Thymus (tissue), 11 donors: ENCODE data around the gene CCDC73. TPM values are rescaled to one million over a fixed set of nuclear protein-coding genes. Genes with fewer than 3 reads are reported as not detected.
A peak's percentile ranks its signal among the peaks of the same experiment; 100 is the strongest.
"Not testable (repeated sequence)": the region's sequence is repeated elsewhere in the genome, so short reads cannot be mapped to it uniquely, and the experiment has no call there.

ENCODE experiments used
- DNase-seq, 9 donors: peaks; one replicate each; pipeline ENCODE4 v3.0.0-alpha.2; 2013; ENCODE audit warnings: low spot score in 9 of 9, low read depth in 6 of 9, missing footprints in 1 of 9
- H3K27ac ChIP-seq, 2 donors: one replicate each; pipeline ENCODE4 v1.5.1; 2013; ENCODE audit warnings: control low read depth in 1 of 2, low read depth in 1 of 2, low read length in 1 of 2, mild to moderate bottlenecking in 1 of 2, moderate library complexity in 1 of 2
- H3K27me3 ChIP-seq, 2 donors: one replicate each; pipeline ENCODE4 v1.5.1; 2013; ENCODE audit warnings: low read length in 1 of 2; ENCODE audit not compliant: control insufficient read depth in 2 of 2, insufficient read depth in 1 of 2
- H3K36me3 ChIP-seq, 2 donors: one replicate each; pipeline ENCODE4 v1.5.1; 2013; ENCODE audit warnings: low read length in 1 of 2, mild to moderate bottlenecking in 1 of 2, moderate library complexity in 1 of 2; ENCODE audit not compliant: control insufficient read depth in 2 of 2, insufficient read depth in 2 of 2
- H3K4me1 ChIP-seq, 2 donors: one replicate each; pipeline ENCODE4 v1.5.1; 2013; ENCODE audit warnings: low read length in 2 of 2; ENCODE audit not compliant: control insufficient read depth in 2 of 2, insufficient read depth in 2 of 2
- H3K4me3 ChIP-seq, 2 donors: one replicate each; pipeline ENCODE4 v1.5.1; 2013; ENCODE audit warnings: low read length in 2 of 2, control low read depth in 1 of 2, mild to moderate bottlenecking in 1 of 2
- H3K9me3 ChIP-seq, 2 donors: one replicate each; pipeline ENCODE4 v1.5.1; 2013; ENCODE audit warnings: low read length in 1 of 2, mild to moderate bottlenecking in 1 of 2; ENCODE audit not compliant: control insufficient read depth in 2 of 2, insufficient read depth in 1 of 2
- WGBS: extraction: QIAGEN DNeasy Blood & Tissue Kit; methylation state at CpG from one replicate; pipeline ENCODE4 v1.1.7; 2013; 5-methylcytosine and 5-hydroxymethylcytosine counted together
- polyA plus RNA-seq: library from polyadenylated mRNA; stranded (reverse); fragments of 200-250 nt; gene quantifications from one replicate; pipeline ENCODE4 v1.2.3, GENCODE V29; 2013
- total RNA-seq: library from RNA; stranded (reverse); fragments of 120-200 nt; gene quantifications from one replicate; pipeline ENCODE4 v1.2.4, GENCODE V29; 2013
- donor health status: healthy.

Gene CCDC73
- total and polyA plus RNA-seq, 2 donors: 0.05 to 0.25 TPM

GRCh38 chr11:32635819-32636218 is 158.6 kb downstream of the CCDC73 start:
- Histone ChIP-seq H3K27me3 (no peaks in the 10 kb centered on the region), H3K4me3 (no peak overlapping the region), H3K36me3 (no peaks in the 10 kb centered on the region), H3K9me3 (no peaks in the 10 kb centered on the region), H3K4me1 (no peaks in the 10 kb centered on the region), H3K27ac (no peak overlapping the region)
- 94% methylated on average over 2 of the region's 2 CpGs for WGBS
- DNase-seq: no peak

GRCh38 chr11:32630844-32631243 is 163.6 kb downstream of the CCDC73 start:
- Histone ChIP-seq H3K27ac (no peak overlapping the region), H3K4me1 (no peaks in the 10 kb centered on the region), H3K4me3 (no peak overlapping the region), H3K27me3 (no peaks in the 10 kb centered on the region), H3K36me3 (no peaks in the 10 kb centered on the region), H3K9me3 (no peaks in the 10 kb centered on the region)
- no peak for DNase-seq

- Histone ChIP-seq H3K27ac (no peak overlapping the region), H3K27me3 (no peaks in the 10 kb centered on the region), H3K36me3 (no peaks in the 10 kb centered on the region), H3K4me1 (no peaks in the 10 kb centered on the region), H3K9me3 (no peaks in the 10 kb centered on the region), H3K4me3 (no peak overlapping the region)
- 95% methylated on average over 4 of the region's 4 CpGs for WGBS
- DNase-seq: no peak
Observed at GRCh38 chr11:32616903-32617302, 177.6 kb downstream of the CCDC73 start.

GRCh38 chr11:32615422-32615821 is 179.0 kb downstream of the CCDC73 start:
- no peaks in the 10 kb centered on the region for H3K27me3 ChIP-seq
- H3K27ac ChIP-seq: no peak overlapping the region
- peak in 3 of 9 donors; percentile 6 to 33 (median 8) for DNase-seq
- no peak overlapping the region for H3K4me3 ChIP-seq
- H3K4me1 ChIP-seq: no peaks in the 10 kb centered on the region
- no peaks in the 10 kb centered on the region for H3K36me3 ChIP-seq
- H3K9me3 ChIP-seq: no peaks in the 10 kb centered on the region

- no peak for DNase-seq
- peaks cover 0 to 2% of the 10 kb centered on the region in 2 donors for H3K9me3 ChIP-seq
- H3K36me3 ChIP-seq: no peaks in the 10 kb centered on the region
- no peaks in the 10 kb centered on the region for H3K4me1 ChIP-seq
- no peak overlapping the region for H3K4me3 ChIP-seq
- H3K27ac ChIP-seq: no peak overlapping the region
- no peaks in the 10 kb centered on the region for H3K27me3 ChIP-seq
- WGBS: 96% methylated on average over 4 of the region's 4 CpGs
Observed at GRCh38 chr11:32613500-32614151, 180.8 kb downstream of the CCDC73 start.

GRCh38 chr11:32610797-32611352 is 183.6 kb downstream of the CCDC73 start:
- Histone ChIP-seq H3K9me3 (peaks cover 0 to 8% of the 10 kb centered on the region in 2 donors), H3K36me3 (peaks cover 0 to 5% of the 10 kb centered on the region in 2 donors), H3K4me1 (no peaks in the 10 kb centered on the region), H3K4me3 (no peak overlapping the region), H3K27me3 (no peaks in the 10 kb centered on the region), H3K27ac (no peak overlapping the region)
- 98% methylated on average over 3 of the region's 3 CpGs for WGBS
- DNase-seq: no peak

- H3K27me3 ChIP-seq, H3K4me1 ChIP-seq, DNase-seq, H3K4me3 ChIP-seq, H3K9me3 ChIP-seq, H3K27ac ChIP-seq: not testable (repeated sequence)
- WGBS: 97% methylated on average over 4 of the region's 4 CpGs
- peaks cover 0 to 16% of the 10 kb centered on the region in 2 donors for H3K36me3 ChIP-seq
Observed at GRCh38 chr11:32608826-32609225, 185.6 kb downstream of the CCDC73 start.

- no peak overlapping the region for H3K27ac ChIP-seq
- DNase-seq: no peak
- H3K4me1 ChIP-seq: no peaks in the 10 kb centered on the region
- H3K27me3 ChIP-seq: no peaks in the 10 kb centered on the region
- peaks cover 0 to 33% of the 10 kb centered on the region in 2 donors for H3K36me3 ChIP-seq
- peaks cover 0 to 8% of the 10 kb centered on the region in 2 donors for H3K9me3 ChIP-seq
- H3K4me3 ChIP-seq: no peak overlapping the region
Observed at GRCh38 chr11:32606220-32606619, 188.2 kb downstream of the CCDC73 start.

- Histone ChIP-seq H3K27me3 (no peaks in the 10 kb centered on the region), H3K36me3 (peaks cover 4 to 46% of the 10 kb centered on the region in 2 donors), H3K27ac (no peak overlapping the region), H3K9me3 (no peaks in the 10 kb centered on the region), H3K4me1 (no peaks in the 10 kb centered on the region), H3K4me3 (no peak overlapping the region)
- DNase-seq: no peak
- 87% methylated on average over 4 of the region's 4 CpGs for WGBS
Observed at GRCh38 chr11:32602657-32603415, 191.6 kb downstream of the CCDC73 start.
